MCF 10A (cell line): Measurements from ENCODE around the gene FAM76B. TPM values are rescaled to one million over a fixed set of nuclear protein-coding genes. Genes with fewer than 3 reads are reported as not detected.

Experiments
- BruUV-seq: library from RNA; stranded (reverse); fragments of 400-500 nt; replicated peaks from 2 replicates; lab custom pipeline; 2021; lab: Mats Ljungman, UMichigan
- CTCF ChIA-PET: fragments of 300-600 bp; sonication (Branson Sonifier 250); formaldehyde crosslinking; extraction: SDS; loops from one replicate; lab custom pipeline; 2021; ENCODE audit warnings: antibody characterized with exemption, inconsistent platforms; lab: Yijun Ruan, JAX
- POLR2A ChIA-PET: fragments of 300-600, 350-650 bp; sonication (Branson Sonifier 250); formaldehyde crosslinking; extraction: SDS; loops from one replicate; lab custom pipeline; 2020; ENCODE audit warnings: antibody characterized with exemption, inconsistent platforms; lab: Yijun Ruan, JAX
- DNase-seq: peaks from one replicate; pipeline ENCODE4 v3.0.0-alpha.2; 2018; ENCODE audit not compliant: unreplicated experiment
- H3K27ac Mint-ChIP-seq: one replicate; pipeline ENCODE4 v1.8.0; 2022; ENCODE audit warnings: mild to moderate bottlenecking, low read depth, mixed read lengths; ENCODE audit not compliant: unreplicated experiment
- H3K27me3 Mint-ChIP-seq: one replicate; pipeline ENCODE4 v1.8.0; 2022; ENCODE audit warnings: mixed read lengths; ENCODE audit not compliant: insufficient read depth, unreplicated experiment
- H3K36me3 Mint-ChIP-seq: one replicate; pipeline ENCODE4 v1.8.0; 2022; ENCODE audit warnings: mild to moderate bottlenecking, moderate library complexity, mixed read lengths; ENCODE audit not compliant: insufficient read depth, unreplicated experiment
- H3K4me1 Mint-ChIP-seq: one replicate; pipeline ENCODE4 v1.8.0; 2022; ENCODE audit warnings: mixed read lengths; ENCODE audit not compliant: insufficient read depth, unreplicated experiment
- H3K4me3 Mint-ChIP-seq: one replicate; pipeline ENCODE4 v1.8.0; 2022; ENCODE audit warnings: mild to moderate bottlenecking, moderate library complexity, mixed read lengths; ENCODE audit not compliant: unreplicated experiment
- H3K9me3 Mint-ChIP-seq: one replicate; pipeline ENCODE4 v1.8.0; 2022; ENCODE audit warnings: mixed read lengths; ENCODE audit not compliant: unreplicated experiment
- CTCF ChIP-seq: fragments of 200-600 bp; IDR thresholded peaks from one replicate; pipeline ENCODE4 v1.8.0; 2022; ENCODE audit warnings: antibody characterized with exemption, mild to moderate bottlenecking; ENCODE audit not compliant: unreplicated experiment
- intact Hi-C: fragments of 100-400 bp; cut with micrococcal nuclease; formaldehyde crosslinking; loops from 2 replicates; pipeline ENCODE4 v1.14.1; 2022
- total RNA-seq: library from RNA; stranded (reverse); gene quantifications from 2 replicates; pipeline ENCODE4 v1.2.3, GENCODE V29; 2022

FAM76B gene
- total RNA-seq, 1 experiment from 2014 or later: 28.5 TPM

DNA sequence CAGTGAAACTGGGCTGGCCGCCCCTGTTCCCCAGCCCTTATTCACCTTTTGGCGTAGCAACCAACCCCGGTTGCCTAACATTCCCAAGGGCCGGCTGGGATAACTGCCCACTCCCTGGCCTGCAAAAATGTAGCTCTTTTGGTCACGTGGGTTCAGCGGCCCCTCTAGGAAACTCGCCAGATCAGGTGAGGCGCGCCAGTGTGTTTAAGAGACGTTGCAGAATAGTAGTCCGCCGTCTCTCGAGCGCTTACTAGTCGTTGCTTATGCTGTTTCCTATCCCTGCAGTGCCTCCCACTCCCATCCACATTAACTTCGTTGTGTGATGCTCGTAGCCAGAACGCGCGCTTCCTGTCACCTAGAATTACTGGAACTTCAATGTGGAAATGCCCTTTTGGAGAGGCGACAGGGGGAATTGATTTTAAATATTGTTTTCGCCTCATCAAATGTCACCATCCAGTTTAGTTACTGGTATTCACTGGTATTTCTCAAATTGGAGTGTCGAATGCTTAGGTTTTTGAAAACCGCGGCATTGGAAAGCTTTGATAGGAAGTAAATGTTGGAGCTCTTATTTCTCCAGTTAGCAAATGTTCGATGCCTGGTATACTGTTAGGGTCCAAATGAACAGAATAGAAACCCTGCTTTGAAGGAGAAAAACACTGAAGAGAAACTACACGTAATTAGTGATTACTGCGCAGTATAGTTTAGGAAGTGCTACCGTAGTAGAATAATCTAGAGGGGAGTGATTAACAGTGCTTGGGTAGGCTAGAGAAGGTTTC, 1.5 kb upstream of the FAM76B start:
- H3K4me1 Mint-ChIP-seq: peaks cover 17% of the 10 kb centered on the region
- BruUV-seq: TSS peak; percentile 36
- peak; percentile 75 for DNase-seq
- peaks cover 24% of the 10 kb centered on the region for H3K36me3 Mint-ChIP-seq
- H3K27ac Mint-ChIP-seq: peak overlapping the region; percentile 100
- intact Hi-C loops: loop anchor here (1.0 kb wide), 1 partner anchor 602 kb away; no protein-coding TSS in a partner anchor
- CTCF ChIA-PET: interaction anchor here (0.6 to 2.5 kb wide), 11 partner anchors 9 to 758 kb away, joined by 3 to 12 read pairs (median 5); partner anchors contain the start of gene MAML2
- TF ChIP-seq CTCF: no peak
- peak overlapping the region; percentile 97 for H3K4me3 Mint-ChIP-seq
- no peaks in the 10 kb centered on the region for H3K27me3 Mint-ChIP-seq
- H3K9me3 Mint-ChIP-seq: no peaks in the 10 kb centered on the region
- POLR2A ChIA-PET: interaction anchor here (0.6 to 7.3 kb wide), 38 partner anchors 10 to 1327 kb away, joined by 3 to 49 read pairs (median 6); partner anchors contain the start of genes CCDC82, CWC15, ENDOD1 and JRKL

GRCh38 chr11:95790123-95790932, 746 bp upstream of the FAM76B start, which contains the start of gene CEP57:
Gene CEP57, plus strand, starts transcription at chr11:95790498. Its CDS starts 201 bp downstream, at chr11:95790699.
- Mint-ChIP-seq H3K27me3 (no peaks in the 10 kb centered on the region), H3K9me3 (no peaks in the 10 kb centered on the region), H3K4me1 (peaks cover 17% of the 10 kb centered on the region), H3K4me3 (peak within 1 kb of the TSS; percentile 97), H3K27ac (peak within 1 kb of the TSS; percentile 100), H3K36me3 (peaks cover 32% of the 10 kb centered on the region)
- peak; percentile 99 for DNase-seq
- CTCF ChIA-PET: interaction anchor here (0.6 to 2.5 kb wide), 7 partner anchors 9 to 757 kb away, joined by 3 to 12 read pairs (median 5); partner anchors contain the start of gene MAML2
- intact Hi-C loops: loop anchor here (1.0 kb wide), 1 partner anchor 603 kb away; no protein-coding TSS in a partner anchor
- POLR2A ChIA-PET: interaction anchor here (0.6 to 7.3 kb wide), 49 partner anchors 8 to 1897 kb away, joined by 3 to 49 read pairs (median 5); partner anchors contain the start of genes CCDC82, CWC15, ENDOD1 and JRKL
- no TSS peak for BruUV-seq
- no peak for TF ChIP-seq CTCF

- H3K27me3 Mint-ChIP-seq: no peaks in the 10 kb centered on the region
- intact Hi-C loops: loop anchor here (1.0 kb wide), 1 partner anchor 638 kb away; no protein-coding TSS in a partner anchor
- ChIA-PET CTCF (interaction anchor here (0.6 to 2.5 kb wide), 9 partner anchors 9 to 719 kb away, joined by 3 to 8 read pairs (median 3); no protein-coding TSS in a partner anchor), POLR2A (interaction anchor here (0.6 to 7.3 kb wide), 43 partner anchors 9 to 1084 kb away, joined by 3 to 49 read pairs (median 4); partner anchors contain the start of genes CCDC82, CWC15, ENDOD1 and JRKL)
- peak overlapping the region; percentile 100 for H3K27ac Mint-ChIP-seq
- H3K4me3 Mint-ChIP-seq: peak overlapping the region; percentile 97
- DNase-seq: peak; percentile 29
- peaks cover 38% of the 10 kb centered on the region for H3K36me3 Mint-ChIP-seq
- no peaks in the 10 kb centered on the region for H3K9me3 Mint-ChIP-seq
- H3K4me1 Mint-ChIP-seq: peaks cover 17% of the 10 kb centered on the region
- peak; percentile 13 for TF ChIP-seq CTCF
- no TSS peak for BruUV-seq
Measured at GRCh38 chr11:95788921-95789505, 569 bp downstream of the FAM76B start.
